Right lung (tissue), 5 donors: ENCODE results near the gene CAB39. TPM values are rescaled to one million over a fixed set of nuclear protein-coding genes. Genes with fewer than 3 reads are reported as not detected.

ENCODE experiments used
- DNase-seq, 2 donors: peaks; one replicate each; pipeline ENCODE4 v3.0.0-alpha.2; 2013
- polyA plus RNA-seq, 5 donors: library from polyadenylated mRNA; unstranded; fragments of 120-200 nt; gene quantifications; one replicate each; pipeline versions ENCODE4 v1.2.1 to v1.2.3, GENCODE V29; 2013; ENCODE audit warnings: inconsistent platforms in 1 of 5, low replicate concordance in 1 of 5; ENCODE audit not compliant: insufficient read length in 5 of 5, insufficient read depth in 1 of 5

CAB39 gene
- polyA plus RNA-seq, 5 donors = 48.6 to 68.0 (median 61.6) TPM

GRCh38 chr2:230779607-230780006, 67.0 kb downstream of the CAB39 start:
- no peak for DNase-seq

- no peak for DNase-seq
Measured at GRCh38 chr2:230781130-230781797, 68.6 kb downstream of the CAB39 start.

- no peak for DNase-seq
Measured at GRCh38 chr2:230783101-230783500, 70.5 kb downstream of the CAB39 start.

- no peak for DNase-seq
Measured at GRCh38 chr2:230784795-230785194, 72.2 kb downstream of the CAB39 start.

- DNase-seq = no peak
Measured at GRCh38 chr2:230785346-230785745, 72.7 kb downstream of the CAB39 start.

- no peak for DNase-seq
Measured at GRCh38 chr2:230787101-230787500, 74.5 kb downstream of the CAB39 start.

- no peak for DNase-seq
Measured at GRCh38 chr2:230788554-230789175, 76.0 kb downstream of the CAB39 start.

- no peak for DNase-seq
Measured at GRCh38 chr2:230790981-230791380, 78.3 kb downstream of the CAB39 start.

- DNase-seq = no peak
Measured at GRCh38 chr2:230793572-230794359, 81.1 kb downstream of the CAB39 start.

GRCh38 chr2:230794497-230794896, 81.9 kb downstream of the CAB39 start:
- no peak for DNase-seq

GRCh38 chr2:230795856-230796255, 83.2 kb downstream of the CAB39 start:
- DNase-seq = no peak

GRCh38 chr2:230796280-230796862, 83.7 kb downstream of the CAB39 start:
- DNase-seq = no peak

- DNase-seq = no peak
Measured at GRCh38 chr2:230797515-230798495, 85.2 kb downstream of the CAB39 start.

GRCh38 chr2:230798769-230799399, 86.2 kb downstream of the CAB39 start:
- DNase-seq = peak; percentile 35

GRCh38 chr2:230805353-230806017, 92.8 kb downstream of the CAB39 start:
- no peak for DNase-seq

GRCh38 chr2:230807729-230808128, 95.1 kb downstream of the CAB39 start:
- no peak for DNase-seq

- DNase-seq = no peak
Measured at GRCh38 chr2:230809015-230809414, 96.4 kb downstream of the CAB39 start.

GRCh38 chr2:230809677-230810251, 97.1 kb downstream of the CAB39 start:
- no peak for DNase-seq

- no peak for DNase-seq
Measured at GRCh38 chr2:230811508-230811907, 98.9 kb downstream of the CAB39 start.

- no peak for DNase-seq
Measured at GRCh38 chr2:230812033-230812432, 99.4 kb downstream of the CAB39 start.
